Activated CD8-positive, alpha-beta memory T cell treated with anti-CD3 and anti-CD28 coated beads, Interleukin-2, amount 10 ng/mL, durations not matched to agents 7 days and 5 days (primary cell): ENCODE measurements around the gene UBAP2. TPM values are rescaled to one million over a fixed set of nuclear protein-coding genes. Genes with fewer than 3 reads are reported as not detected.
"Not testable (repeated sequence)": the region's sequence is repeated elsewhere in the genome, so short reads cannot be mapped to it uniquely, and the experiment has no call there.

Experiments
- ATAC-seq: fragments of 150-1000 bp; cut with Tn5 transposase; one replicate; pipeline ENCODE4 v1.10.0; 2021; ENCODE audit warnings: moderate library complexity
- CTCF ChIA-PET: fragments of 350-600 bp; sonication (Branson Sonifier 250); formaldehyde crosslinking; loops from one replicate; lab custom pipeline; 2021; ENCODE audit warnings: antibody characterized with exemption; lab: Charles Lee
- DNase-seq: peaks from one replicate; pipeline ENCODE4 v3.0.0-alpha.2; 2020
- H3K27ac Mint-ChIP-seq: one replicate; pipeline ENCODE4 v1.8.0; 2021; ENCODE audit warnings: mild to moderate bottlenecking, mixed read lengths
- H3K27me3 Mint-ChIP-seq: one replicate; pipeline ENCODE4 v1.8.0; 2021; ENCODE audit warnings: mixed read lengths
- H3K36me3 Mint-ChIP-seq: one replicate; pipeline ENCODE4 v1.8.0; 2021; ENCODE audit warnings: mild to moderate bottlenecking, mixed read lengths
- H3K4me1 Mint-ChIP-seq: one replicate; pipeline ENCODE4 v1.8.0; 2021; ENCODE audit warnings: mixed read lengths
- H3K4me3 Mint-ChIP-seq: one replicate; pipeline ENCODE4 v1.8.0; 2021; ENCODE audit warnings: mild to moderate bottlenecking, moderate library complexity, mixed read lengths
- H3K9me3 Mint-ChIP-seq: one replicate; pipeline ENCODE4 v1.8.0; 2022; ENCODE audit warnings: low read depth, mixed read lengths
- total RNA-seq, 2 experiments: library from RNA; stranded (reverse); gene quantifications; one replicate each; pipeline ENCODE4 v1.2.3, GENCODE V29; 2021

UBAP2 gene
- total RNA-seq, 2 experiments from 2014 or later: 50.5 to 60.9 TPM

DNA sequence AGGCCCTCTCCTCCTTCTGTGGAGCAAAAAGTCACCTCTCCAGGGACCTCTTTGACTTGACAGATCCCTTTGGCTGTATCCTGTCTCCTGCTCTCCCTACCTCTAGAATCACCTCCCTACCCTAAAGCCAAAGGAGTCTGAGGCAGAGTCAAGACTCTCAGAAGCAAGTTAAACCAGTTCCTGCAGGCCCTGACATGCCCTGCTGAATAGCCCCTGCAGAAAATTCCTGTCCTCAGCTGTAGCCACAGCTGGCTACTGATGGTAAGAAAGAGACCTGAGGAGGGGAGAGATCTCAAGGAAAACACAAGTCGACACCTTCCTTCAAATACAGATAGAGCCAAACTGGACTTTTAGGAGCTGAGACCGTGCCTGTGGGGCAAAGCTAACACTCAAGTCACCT lies 23.7 kb upstream of the UBAP2 start:
- peaks cover 9% of the 10 kb centered on the region for H3K4me1 Mint-ChIP-seq

GRCh38 chr9:34070606-34071324 lies 22.1 kb upstream of the UBAP2 start:
- no peaks in the 10 kb centered on the region for H3K27me3 Mint-ChIP-seq
- H3K4me1 Mint-ChIP-seq: peaks cover 9% of the 10 kb centered on the region
- CTCF ChIA-PET: interaction anchor here (0.9 to 1.3 kb wide), 2 partner anchors 146 to 257 kb away, joined by 3 read pairs; no protein-coding TSS in a partner anchor
- ATAC-seq (no peak), DNase-seq (no peak)
- H3K27ac Mint-ChIP-seq: no peak overlapping the region
- H3K36me3 Mint-ChIP-seq: no peaks in the 10 kb centered on the region
- H3K9me3 Mint-ChIP-seq: no peaks in the 10 kb centered on the region
- H3K4me3 Mint-ChIP-seq: no peak overlapping the region

More for the DNA sequence above, 23.7 kb upstream of the UBAP2 start:
- Mint-ChIP-seq H3K36me3 (no peaks in the 10 kb centered on the region), H3K27ac (no peak overlapping the region), H3K4me3 (no peak overlapping the region), H3K9me3 (no peaks in the 10 kb centered on the region), H3K27me3 (no peaks in the 10 kb centered on the region)
- DNase-seq (no peak), ATAC-seq (no peak)
- CTCF ChIA-PET: interaction anchor here (0.8 to 3.2 kb wide), 13 partner anchors 10 to 334 kb away, joined by 3 to 18 read pairs (median 9); partner anchors contain the start of gene UBAP2

- CTCF ChIA-PET: interaction anchor here (0.9 to 1.3 kb wide), 2 partner anchors 22 to 145 kb away, joined by 3 read pairs; no protein-coding TSS in a partner anchor
- Mint-ChIP-seq H3K9me3 (no peaks in the 10 kb centered on the region), H3K27ac (no peak overlapping the region), H3K27me3 (peaks cover 2% of the 10 kb centered on the region), H3K36me3 (no peaks in the 10 kb centered on the region), H3K4me3 (no peak overlapping the region), H3K4me1 (peaks cover 9% of the 10 kb centered on the region)
- ATAC-seq: no peak
- DNase-seq: no peak
These were observed 21.1 kb upstream of the UBAP2 start for GRCh38 chr9:34069831-34070230.

- peaks cover 2% of the 10 kb centered on the region for H3K27me3 Mint-ChIP-seq
- ATAC-seq: no peak
- H3K36me3 Mint-ChIP-seq: no peaks in the 10 kb centered on the region
- H3K4me1 Mint-ChIP-seq: peaks cover 3% of the 10 kb centered on the region
- no peak overlapping the region for H3K27ac Mint-ChIP-seq
- no peaks in the 10 kb centered on the region for H3K9me3 Mint-ChIP-seq
- CTCF ChIA-PET: interaction anchor here (1.4 kb wide), 1 partner anchor 9 kb away, joined by 4 read pairs; no protein-coding TSS in a partner anchor
- no peak overlapping the region for H3K4me3 Mint-ChIP-seq
- DNase-seq: no peak
These were observed 16.9 kb upstream of the UBAP2 start for GRCh38 chr9:34065541-34065940.

DNA sequence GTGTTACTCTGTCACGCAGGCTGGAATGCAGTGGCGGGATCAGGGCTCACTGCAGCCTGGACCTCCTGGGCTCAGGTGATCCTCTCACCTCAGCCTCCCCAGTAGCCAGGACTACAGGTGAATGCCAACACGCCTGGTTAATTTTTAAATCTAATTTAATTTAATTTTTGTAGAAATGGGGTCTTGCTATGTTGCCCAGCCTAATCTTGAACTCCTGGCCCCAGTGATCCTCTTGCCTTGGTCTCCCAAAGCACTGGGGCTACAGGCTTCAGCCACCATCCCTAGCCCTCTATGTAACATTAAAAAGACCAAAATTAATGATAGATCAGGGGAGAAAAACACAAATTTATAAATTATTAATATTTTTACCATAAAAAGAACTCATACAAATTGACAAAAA lies 11.3 kb upstream of the UBAP2 start:
- H3K27me3 Mint-ChIP-seq: peaks cover 12% of the 10 kb centered on the region
- ATAC-seq (no peak), DNase-seq (no peak)
- H3K4me1 Mint-ChIP-seq: no peaks in the 10 kb centered on the region
- no peak overlapping the region for H3K27ac Mint-ChIP-seq
- H3K36me3 Mint-ChIP-seq: no peaks in the 10 kb centered on the region
- H3K4me3 Mint-ChIP-seq: no peak overlapping the region
- CTCF ChIA-PET: interaction anchor here (1.9 kb wide), 1 partner anchor 14 kb away, joined by 8 read pairs; no protein-coding TSS in a partner anchor
- no peaks in the 10 kb centered on the region for H3K9me3 Mint-ChIP-seq

GRCh38 chr9:34059281-34059680 lies 10.6 kb upstream of the UBAP2 start:
- Mint-ChIP-seq H3K4me3 (no peak overlapping the region), H3K27ac (no peak overlapping the region), H3K27me3 (peaks cover 12% of the 10 kb centered on the region), H3K4me1 (no peaks in the 10 kb centered on the region), H3K36me3 (no peaks in the 10 kb centered on the region), H3K9me3 (no peaks in the 10 kb centered on the region)
- ATAC-seq: no peak
- no peak for DNase-seq
- CTCF ChIA-PET: no interaction called here

DNA sequence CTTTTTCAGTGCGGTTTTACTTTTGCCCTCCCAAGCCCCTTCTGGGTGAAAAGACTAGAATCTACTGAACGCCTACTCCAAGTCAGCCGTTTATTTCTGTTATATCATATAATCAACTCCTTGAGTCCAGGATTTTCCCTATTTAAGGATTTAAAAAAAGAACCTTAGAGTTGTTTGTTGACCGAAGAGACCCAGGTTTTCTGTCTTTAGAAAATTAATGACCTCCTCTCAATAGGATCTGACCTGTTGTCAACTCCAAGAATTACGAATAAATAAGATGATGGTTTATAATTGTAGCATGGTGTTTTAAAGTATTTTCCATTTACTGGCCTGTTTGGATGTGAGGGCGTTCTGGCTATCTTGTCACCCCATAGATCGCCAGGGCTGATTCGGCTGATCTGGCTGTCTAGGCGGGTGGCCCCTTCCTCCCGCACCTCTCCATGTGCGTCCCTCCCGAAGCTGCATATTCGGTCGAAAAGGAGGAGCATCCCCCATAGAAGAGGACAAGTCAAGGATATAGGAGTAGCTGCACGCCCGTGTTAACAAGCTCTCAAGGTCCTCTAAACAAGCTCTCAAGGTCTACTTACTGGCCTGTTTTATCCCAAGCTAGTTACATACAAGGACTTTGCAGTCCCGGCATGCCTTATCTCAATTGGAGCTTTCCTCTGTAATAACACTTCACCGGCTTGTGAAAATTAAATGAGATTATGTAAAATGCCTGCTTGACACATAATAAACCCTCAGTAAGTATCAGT lies 1.1 kb upstream of the UBAP2 start:
- ATAC-seq (no peak), DNase-seq (peak; percentile 44)
- CTCF ChIA-PET: interaction anchor here (0.8 to 2.8 kb wide), 3 partner anchors 23 to 236 kb away, joined by 3 to 14 read pairs (median 3); no protein-coding TSS in a partner anchor
- Mint-ChIP-seq H3K4me1 (peaks cover 55% of the 10 kb centered on the region), H3K27me3 (no peaks in the 10 kb centered on the region), H3K4me3 (peak overlapping the region; percentile 91), H3K27ac (peak overlapping the region; percentile 98), H3K9me3 (no peaks in the 10 kb centered on the region), H3K36me3 (peaks cover 6% of the 10 kb centered on the region)

DNA sequence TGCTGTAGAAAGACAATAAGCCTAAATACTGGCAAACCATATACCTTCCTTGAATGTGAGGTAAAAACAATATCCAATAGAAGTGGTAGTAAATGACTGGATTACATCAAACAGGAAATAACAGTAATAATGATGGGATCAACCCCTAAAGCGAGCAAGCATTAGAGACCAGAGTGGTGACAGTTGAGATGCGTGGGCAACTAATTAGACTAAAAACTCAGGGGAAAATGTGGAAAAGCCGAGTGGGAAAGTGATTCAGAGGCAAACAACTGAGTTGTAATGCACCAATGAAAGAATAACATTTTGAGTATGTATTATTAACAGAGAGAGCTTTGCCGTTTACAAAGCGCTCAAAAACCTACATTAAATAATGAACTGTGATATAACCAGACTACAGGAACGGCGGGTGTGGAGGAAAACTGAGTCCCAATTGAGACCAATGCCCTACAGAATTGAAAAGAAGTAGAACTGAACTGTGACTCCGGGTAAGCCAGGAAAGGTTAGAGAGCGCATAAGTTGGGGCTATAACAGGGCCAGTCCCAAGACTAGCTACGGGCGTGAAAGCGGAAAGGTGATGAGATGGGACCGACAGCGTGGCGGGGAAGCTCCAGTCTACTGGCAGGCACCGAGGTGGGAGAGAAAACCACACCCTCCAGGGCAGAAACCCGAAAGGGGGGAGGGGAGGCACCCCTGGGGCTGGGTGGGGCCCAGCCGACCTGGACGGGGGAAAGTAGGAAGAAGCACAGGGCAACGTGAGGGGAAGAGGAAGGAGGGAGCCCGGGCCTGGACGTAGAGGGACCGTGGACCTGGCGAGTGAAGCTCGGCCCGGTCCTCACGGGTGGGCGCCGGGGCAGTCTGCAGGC lies 592 bp downstream of the UBAP2 start:
- Mint-ChIP-seq H3K9me3 (no peaks in the 10 kb centered on the region), H3K4me3 (peak overlapping the region; percentile 91), H3K27ac (peak overlapping the region; percentile 98), H3K36me3 (peaks cover 7% of the 10 kb centered on the region), H3K4me1 (peaks cover 48% of the 10 kb centered on the region), H3K27me3 (no peaks in the 10 kb centered on the region)
- DNase-seq (peak; percentile 76), ATAC-seq (peak; percentile 24)
- CTCF ChIA-PET: interaction anchor here (0.6 to 2.2 kb wide), 8 partner anchors 12 to 331 kb away, joined by 3 to 15 read pairs (median 3); no protein-coding TSS in a partner anchor

DNA sequence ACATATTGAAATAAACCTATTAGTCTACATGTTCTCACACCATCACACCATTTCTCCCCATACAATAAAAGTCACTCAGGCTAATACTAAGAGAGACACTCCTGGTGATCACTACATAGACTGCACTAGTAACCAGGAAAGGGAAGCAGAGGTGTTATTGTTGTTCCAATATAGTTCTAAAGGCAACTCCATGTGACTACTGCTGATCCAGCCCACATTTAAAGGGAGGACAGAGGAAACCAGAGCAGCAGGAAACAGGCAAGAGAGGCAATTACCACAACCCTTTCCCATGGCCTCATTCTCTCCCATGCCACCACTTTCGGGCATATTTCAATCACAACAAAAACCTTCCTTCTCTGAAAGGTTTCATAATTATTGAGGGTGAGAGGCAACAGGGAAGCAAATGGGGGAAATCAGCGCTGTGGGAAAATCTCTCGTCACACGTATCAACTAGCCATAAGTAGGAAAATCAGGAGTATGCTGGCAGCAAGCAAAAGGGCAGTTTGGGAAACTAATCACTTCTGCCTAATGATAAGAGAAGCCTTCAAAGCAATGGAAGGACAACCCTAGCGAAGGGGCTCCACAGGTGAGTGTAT lies 1.8 kb downstream of the UBAP2 start:
- Mint-ChIP-seq H3K36me3 (peaks cover 11% of the 10 kb centered on the region), H3K9me3 (no peaks in the 10 kb centered on the region), H3K4me3 (peak overlapping the region; percentile 91), H3K27ac (peak overlapping the region; percentile 54), H3K4me1 (peaks cover 42% of the 10 kb centered on the region), H3K27me3 (no peaks in the 10 kb centered on the region)
- CTCF ChIA-PET: interaction anchor here (0.6 to 2.2 kb wide), 2 partner anchors 20 to 27 kb away, joined by 4 to 15 read pairs; no protein-coding TSS in a partner anchor
- DNase-seq: no peak
- ATAC-seq: no peak

- Mint-ChIP-seq H3K27ac (no peak overlapping the region), H3K4me1 (peaks cover 39% of the 10 kb centered on the region), H3K27me3 (no peaks in the 10 kb centered on the region), H3K4me3 (no peak overlapping the region), H3K9me3 (no peaks in the 10 kb centered on the region), H3K36me3 (peaks cover 13% of the 10 kb centered on the region)
- no peak for ATAC-seq
- CTCF ChIA-PET: no interaction called here
- no peak for DNase-seq
These were observed 2.8 kb downstream of the UBAP2 start for GRCh38 chr9:34045903-34046302.

DNA sequence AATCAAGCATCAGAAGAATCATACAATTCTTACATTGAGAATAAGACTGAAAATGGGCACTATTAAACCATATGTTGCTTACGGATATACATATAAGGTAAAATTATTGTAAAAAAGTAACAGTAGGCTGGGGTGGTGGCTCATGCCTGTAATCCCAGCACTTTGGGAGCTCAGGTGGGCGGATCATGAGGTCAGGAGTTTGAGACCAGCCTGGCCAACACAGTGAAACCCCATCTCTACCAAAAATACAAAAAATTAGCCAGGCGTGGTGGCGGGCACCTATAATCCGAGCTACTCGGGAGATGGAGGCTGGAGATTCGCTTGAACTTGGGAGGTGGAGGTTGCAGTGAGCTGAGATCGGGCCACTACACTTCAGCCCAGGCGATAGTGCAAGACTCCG lies 6.6 kb downstream of the UBAP2 start:
- not testable (repeated sequence) for H3K27ac Mint-ChIP-seq, DNase-seq, H3K27me3 Mint-ChIP-seq, H3K4me3 Mint-ChIP-seq, ATAC-seq, H3K9me3 Mint-ChIP-seq
- CTCF ChIA-PET: interaction anchor here (1.6 kb wide), 1 partner anchor 33 kb away, joined by 4 read pairs; no protein-coding TSS in a partner anchor
- H3K4me1 Mint-ChIP-seq: peaks cover 20% of the 10 kb centered on the region
- H3K36me3 Mint-ChIP-seq: peaks cover 22% of the 10 kb centered on the region

- DNase-seq, H3K27ac Mint-ChIP-seq, ATAC-seq, H3K4me3 Mint-ChIP-seq, H3K27me3 Mint-ChIP-seq, H3K9me3 Mint-ChIP-seq, CTCF ChIA-PET: not testable (repeated sequence)
- Mint-ChIP-seq H3K4me1 (peaks cover 12% of the 10 kb centered on the region), H3K36me3 (peaks cover 29% of the 10 kb centered on the region)
These were observed 9.8 kb downstream of the UBAP2 start for GRCh38 chr9:34038851-34039250.
